Natural killer cell (primary cell): Measurements from ENCODE around the gene SLC25A41. TPM values are rescaled to one million over a fixed set of nuclear protein-coding genes. Genes with fewer than 3 reads are reported as not detected.

Experiments
- ATAC-seq, 3 donors: fragments of 150-1000 bp in 2 of 3; fragments of 200-7000 bp in 1 of 3; cut with Tn5 transposase; 1 replicate in 1 of 3; 2 replicates in 2 of 3; pipeline ENCODE4 v1.10.0; 2021; ENCODE audit warnings: mild to moderate bottlenecking in 2 of 3, moderate library complexity in 2 of 3
- DNase-seq, 2 donors: peaks; one replicate each; pipeline versions ENCODE4 v3.0.0 to v3.0.0-alpha.2; 2013 to 2021; ENCODE audit warnings: mixed read lengths in 1 of 2
- H3K27ac ChIP-seq: one replicate; pipeline ENCODE4 v1.5.1; 2013; ENCODE audit warnings: mild to moderate bottlenecking, low read length
- H3K27me3 ChIP-seq: one replicate; pipeline ENCODE4 v1.6.1; 2013; ENCODE audit warnings: low read length; ENCODE audit not compliant: control insufficient read depth, insufficient read depth
- H3K36me3 ChIP-seq: one replicate; pipeline ENCODE4 v1.6.1; 2013; ENCODE audit warnings: low read length; ENCODE audit not compliant: control insufficient read depth, insufficient read depth
- H3K4me1 ChIP-seq: one replicate; pipeline ENCODE4 v1.6.1; 2013; ENCODE audit warnings: low read length; ENCODE audit not compliant: control insufficient read depth, insufficient read depth
- H3K4me3 ChIP-seq: one replicate; pipeline ENCODE4 v1.5.1; 2013; ENCODE audit warnings: low read length
- H3K9me3 ChIP-seq: one replicate; pipeline ENCODE4 v1.6.1; 2013; ENCODE audit warnings: low read length; ENCODE audit not compliant: control insufficient read depth, insufficient read depth
- H3K27ac Mint-ChIP-seq, 2 donors: one replicate each; pipeline ENCODE4 v1.8.0; 2022; ENCODE audit warnings: mild to moderate bottlenecking in 2 of 2, mixed read lengths in 2 of 2, moderate library complexity in 1 of 2
- H3K27me3 Mint-ChIP-seq, 2 donors: one replicate each; pipeline ENCODE4 v1.8.0; 2022; ENCODE audit warnings: low read depth in 2 of 2, mixed read lengths in 2 of 2
- H3K36me3 Mint-ChIP-seq: one replicate; pipeline ENCODE4 v1.8.0; 2022; ENCODE audit warnings: mixed read lengths
- H3K4me1 Mint-ChIP-seq, 2 donors: one replicate each; pipeline ENCODE4 v1.8.0; 2022; ENCODE audit warnings: mixed read lengths in 2 of 2
- H3K4me3 Mint-ChIP-seq: one replicate; pipeline ENCODE4 v1.8.0; 2022; ENCODE audit warnings: mild to moderate bottlenecking, moderate library complexity, mixed read lengths
- H3K9me3 Mint-ChIP-seq, 2 donors: one replicate each; pipeline ENCODE4 v1.8.0; 2022; ENCODE audit warnings: mixed read lengths in 2 of 2
- WGBS: methylation state at CpG from one replicate; pipeline ENCODE4 v1.1.7; 2013; ENCODE audit warnings: missing lambda C conversion rate; ENCODE audit not compliant: insufficient coverage; 5-methylcytosine and 5-hydroxymethylcytosine counted together
- intact Hi-C: fragments of 100-400 bp; cut with micrococcal nuclease; formaldehyde crosslinking; loops from one replicate; pipeline ENCODE4 v1.14.2; 2022
- total RNA-seq, 4 donors: library from RNA; stranded (reverse); fragments of 120-200 nt in 1 of 4; gene quantifications; one replicate each; pipeline versions ENCODE4 v1.2.3 to v1.2.4, GENCODE V29; 2013 to 2022
- TF ChIP-seq, protein P1 (sequence below): fragments of 200-600 bp; IDR thresholded peaks from one replicate; pipeline ENCODE4 v1.8.0; 2022; ENCODE audit warnings: antibody characterized with exemption

Gene SLC25A41
- total RNA-seq, 3 donors from 2014 or later (not counting 1 experiment from before 2014, with no cell fraction given): not detected

DNA sequence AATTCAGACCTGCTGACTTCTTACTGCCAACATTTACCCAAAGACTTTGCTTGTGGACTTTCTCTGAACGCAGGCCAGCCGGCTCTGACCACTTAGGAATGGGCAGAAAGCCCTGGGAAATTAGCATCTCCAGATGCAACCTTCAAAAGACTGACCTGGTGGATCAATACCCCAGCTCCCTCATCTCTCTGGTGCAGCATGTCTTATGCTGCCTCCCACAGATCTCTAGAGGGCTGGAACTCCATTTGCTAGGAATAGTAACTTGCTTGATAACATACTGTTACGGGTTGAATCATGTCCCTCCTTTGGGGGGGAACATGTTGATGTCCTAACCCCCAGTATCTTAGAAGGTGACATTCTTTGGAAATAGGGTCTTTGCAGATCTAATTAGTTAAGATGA lies 12.9 kb upstream of the SLC25A41 start:
- Histone ChIP-seq H3K9me3 (no peaks in the 10 kb centered on the region), H3K4me1 (no peaks in the 10 kb centered on the region), H3K27ac (no peak overlapping the region), H3K27me3 (no peaks in the 10 kb centered on the region), H3K4me3 (no peak overlapping the region), H3K36me3 (no peaks in the 10 kb centered on the region)
- WGBS: 97% methylated on average over 3 of the region's 3 CpGs
- no peaks in the 10 kb centered on the region for H3K9me3 Mint-ChIP-seq
- H3K36me3 Mint-ChIP-seq: no peaks in the 10 kb centered on the region
- intact Hi-C loops: no loop called here
- TF ChIP-seq, protein P1, sequence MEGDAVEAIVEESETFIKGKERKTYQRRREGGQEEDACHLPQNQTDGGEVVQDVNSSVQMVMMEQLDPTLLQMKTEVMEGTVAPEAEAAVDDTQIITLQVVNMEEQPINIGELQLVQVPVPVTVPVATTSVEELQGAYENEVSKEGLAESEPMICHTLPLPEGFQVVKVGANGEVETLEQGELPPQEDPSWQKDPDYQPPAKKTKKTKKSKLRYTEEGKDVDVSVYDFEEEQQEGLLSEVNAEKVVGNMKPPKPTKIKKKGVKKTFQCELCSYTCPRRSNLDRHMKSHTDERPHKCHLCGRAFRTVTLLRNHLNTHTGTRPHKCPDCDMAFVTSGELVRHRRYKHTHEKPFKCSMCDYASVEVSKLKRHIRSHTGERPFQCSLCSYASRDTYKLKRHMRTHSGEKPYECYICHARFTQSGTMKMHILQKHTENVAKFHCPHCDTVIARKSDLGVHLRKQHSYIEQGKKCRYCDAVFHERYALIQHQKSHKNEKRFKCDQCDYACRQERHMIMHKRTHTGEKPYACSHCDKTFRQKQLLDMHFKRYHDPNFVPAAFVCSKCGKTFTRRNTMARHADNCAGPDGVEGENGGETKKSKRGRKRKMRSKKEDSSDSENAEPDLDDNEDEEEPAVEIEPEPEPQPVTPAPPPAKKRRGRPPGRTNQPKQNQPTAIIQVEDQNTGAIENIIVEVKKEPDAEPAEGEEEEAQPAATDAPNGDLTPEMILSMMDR: no peak
- DNase-seq (no peak), ATAC-seq (no peak)
- no peaks in the 10 kb centered on the region for H3K4me1 Mint-ChIP-seq
- peaks cover 0 to 2% of the 10 kb centered on the region in 2 donors for H3K27me3 Mint-ChIP-seq
- H3K4me3 Mint-ChIP-seq: no peak overlapping the region
- H3K27ac Mint-ChIP-seq: no peak overlapping the region

DNA sequence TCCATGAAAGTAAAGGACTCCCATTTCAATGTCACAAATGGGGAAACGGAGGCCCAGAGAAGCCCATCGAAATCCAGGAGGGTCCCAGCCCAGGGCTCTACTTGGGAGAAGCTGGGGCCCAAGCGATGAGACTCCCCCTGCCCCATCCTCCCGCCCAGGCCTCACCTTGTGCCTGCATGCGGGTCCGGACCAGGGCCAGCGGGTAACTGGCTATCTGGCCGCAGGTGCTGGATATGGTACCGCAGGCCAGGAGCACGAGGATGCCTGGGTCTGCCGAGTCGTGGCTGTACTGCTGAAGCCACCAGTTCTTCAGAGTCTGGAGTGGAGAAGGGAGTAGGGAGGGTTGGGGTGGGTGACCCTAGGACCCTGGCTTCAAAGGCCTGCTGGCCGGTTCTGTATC lies 10.4 kb upstream of the SLC25A41 start:
- Histone ChIP-seq H3K27ac (no peak overlapping the region), H3K36me3 (no peaks in the 10 kb centered on the region), H3K27me3 (no peaks in the 10 kb centered on the region), H3K9me3 (no peaks in the 10 kb centered on the region), H3K4me1 (no peaks in the 10 kb centered on the region), H3K4me3 (no peak overlapping the region)
- no peak for DNase-seq
- intact Hi-C loops: no loop called here
- Mint-ChIP-seq H3K9me3 (no peaks in the 10 kb centered on the region), H3K36me3 (no peaks in the 10 kb centered on the region), H3K27ac (no peak overlapping the region), H3K4me3 (no peak overlapping the region), H3K4me1 (no peaks in the 10 kb centered on the region), H3K27me3 (no peaks in the 10 kb centered on the region)
- WGBS: 96% methylated on average over 13 of the region's 13 CpGs
- no peak for ATAC-seq
- TF ChIP-seq, protein P1: no peak

DNA sequence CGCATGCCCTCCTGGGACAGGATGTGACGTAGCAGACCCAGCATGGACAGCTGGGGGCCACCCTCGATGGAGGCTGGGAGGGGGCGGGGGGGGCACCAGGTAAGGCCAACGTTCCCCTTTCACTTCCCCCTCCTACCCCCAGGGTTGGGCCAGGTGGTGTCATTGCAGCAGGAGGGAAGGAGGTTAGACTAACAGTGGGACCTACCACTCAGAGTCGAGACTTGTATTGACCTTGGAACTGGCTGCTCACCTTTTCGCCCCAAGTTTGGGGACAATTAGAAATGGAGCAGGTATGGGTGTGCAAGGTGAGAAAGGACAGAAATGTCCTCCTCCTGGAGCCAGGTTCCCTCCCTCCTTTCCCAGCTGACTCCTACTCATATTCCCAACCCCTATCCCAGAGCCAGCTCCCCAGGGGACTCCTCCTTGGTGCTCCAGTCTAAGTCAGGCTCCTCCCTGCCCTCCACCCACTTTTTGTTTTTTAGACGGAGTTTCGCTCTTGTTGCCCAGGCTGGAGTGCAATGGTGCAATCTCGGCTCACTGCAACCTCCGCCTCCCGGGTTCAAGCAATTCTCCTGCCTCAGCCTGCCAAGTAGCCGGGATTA lies 8.6 kb upstream of the SLC25A41 start:
- WGBS: 89% methylated on average over 11 of the region's 13 CpGs
- Mint-ChIP-seq H3K36me3 (no peaks in the 10 kb centered on the region), H3K4me1 (no peaks in the 10 kb centered on the region), H3K9me3 (no peaks in the 10 kb centered on the region), H3K27me3 (no peaks in the 10 kb centered on the region), H3K27ac (no peak overlapping the region), H3K4me3 (no peak overlapping the region)
- no peak overlapping the region for H3K4me3 ChIP-seq
- TF ChIP-seq, protein P1: no peak
- H3K4me1 ChIP-seq: no peaks in the 10 kb centered on the region
- no peaks in the 10 kb centered on the region for H3K36me3 ChIP-seq
- ATAC-seq (no peak), DNase-seq (no peak)
- no peaks in the 10 kb centered on the region for H3K27me3 ChIP-seq
- H3K9me3 ChIP-seq: no peaks in the 10 kb centered on the region
- intact Hi-C loops: no loop called here
- no peak overlapping the region for H3K27ac ChIP-seq

DNA sequence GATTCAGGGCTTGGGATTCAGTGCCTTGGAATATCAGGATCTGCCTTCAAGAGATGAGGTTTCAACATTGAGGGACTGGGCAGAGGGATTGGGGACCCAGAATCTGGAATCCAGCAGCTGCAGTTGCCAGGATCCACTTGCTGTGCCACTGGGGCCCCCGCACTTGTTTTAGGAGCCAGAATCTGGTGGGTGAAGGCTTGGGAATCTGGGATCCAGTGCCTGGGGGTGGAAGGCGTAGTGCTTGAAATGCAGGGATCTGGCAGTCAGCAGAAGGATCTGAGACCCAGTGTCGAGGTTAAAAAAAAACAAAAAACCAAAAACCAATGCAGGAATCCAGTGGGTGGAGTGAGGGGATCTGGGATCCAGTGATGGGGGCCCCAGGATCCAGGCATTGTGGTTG lies 7.3 kb upstream of the SLC25A41 start:
- no peak overlapping the region for H3K4me3 Mint-ChIP-seq
- no peaks in the 10 kb centered on the region for H3K9me3 Mint-ChIP-seq
- no peaks in the 10 kb centered on the region for H3K4me1 Mint-ChIP-seq
- H3K36me3 ChIP-seq: no peaks in the 10 kb centered on the region
- DNase-seq (no peak), ATAC-seq (no peak)
- no peaks in the 10 kb centered on the region for H3K27me3 ChIP-seq
- H3K27me3 Mint-ChIP-seq: no peaks in the 10 kb centered on the region
- no peaks in the 10 kb centered on the region for H3K4me1 ChIP-seq
- no peak overlapping the region for H3K27ac ChIP-seq
- intact Hi-C loops: no loop called here
- no peaks in the 10 kb centered on the region for H3K9me3 ChIP-seq
- no peak overlapping the region for H3K27ac Mint-ChIP-seq
- H3K4me3 ChIP-seq: no peak overlapping the region
- TF ChIP-seq, protein P1: no peak
- H3K36me3 Mint-ChIP-seq: no peaks in the 10 kb centered on the region
- WGBS: 89% methylated on average over 3 of the region's 3 CpGs
